Measurements from ENCODE around the gene BICRA. TPM values are rescaled to one million over a fixed set of nuclear protein-coding genes. Genes with fewer than 3 reads are reported as not detected.

BICRA gene
- total and polyA plus RNA-seq, 2 of the 8 experiments (the other 6 are each of a cell fraction or from before 2014, with no cell fraction given), result 1.5 to 29.2 TPM

GRCh38 chr19:47741544-47742140 lies 132.7 kb downstream of the BICRA start:
- Histone ChIP-seq H3K79me1 (ENCODE audit: low read depth, low read length) (no peaks in the 10 kb centered on the region), H3K4me1 (replicated peaks in 1 of 4; ENCODE audit: control insufficient read depth in 3 of 4, insufficient read depth in 4 of 4, low read length in 3 of 4) (peaks cover 0 to 11% (median 4%) of the 10 kb centered on the region in 4 experiments; a peak in 4 of 7 replicates), H4K20me1 (replicated peaks in 1 of 2; ENCODE audit: control insufficient read depth in 1 of 2, insufficient read depth in 2 of 2, low read length in 2 of 2) (no peaks in the 10 kb centered on the region), H3K18ac (ENCODE audit: extremely low read depth, low read length) (no peak overlapping the region), H2AK5ac (ENCODE audit: low read depth, low read length) (no peak overlapping the region), H3K56ac (replicated peaks; ENCODE audit: insufficient read length, low read depth, low read length) (no peak overlapping the region), H4K8ac (ENCODE audit: extremely low read depth, insufficient read depth, low read length) (no peak overlapping the region), H3K27me3 (replicated peaks in 1 of 4; ENCODE audit: control insufficient read depth in 3 of 4, extremely low read depth in 1 of 4, insufficient read depth in 3 of 4, low read length in 3 of 4) (no peaks in the 10 kb centered on the region), H3K4me2 (ENCODE audit: insufficient read depth in 1 of 2, low read depth in 2 of 2, low read length in 2 of 2) (no peak overlapping the region), H2BK120ac (replicated peaks; ENCODE audit: low read depth, low read length) (no peak overlapping the region), H2BK15ac (ENCODE audit: low read length) (no peak overlapping the region), H3K27ac (ENCODE audit: low read depth, low read length) (no peak overlapping the region), H3K36me3 (ENCODE audit: control insufficient read depth in 2 of 4, insufficient read depth in 4 of 4, low read length in 3 of 4) (peaks cover 0 to 4% (median 0%) of the 10 kb centered on the region in 4 experiments; a peak in 1 of 8 replicates), H2BK20ac (ENCODE audit: low read length) (no peak overlapping the region), H3K23ac (ENCODE audit: insufficient read length) (no peak overlapping the region), H3K23me2 (ENCODE audit: low read depth, low read length) (peaks cover 7% of the 10 kb centered on the region; the same call in 1 of the 2 replicates), H3K14ac (ENCODE audit: insufficient read length) (no peak overlapping the region), H2BK12ac (ENCODE audit: low read depth, low read length) (no peak overlapping the region), H3K79me2 (ENCODE audit: control insufficient read depth in 1 of 2, insufficient read depth in 2 of 2, low read length in 2 of 2) (peaks cover 0 to 9% of the 10 kb centered on the region in 2 experiments; a peak in 3 of 4 replicates), H3K4me3 (ENCODE audit: extremely low read depth in 1 of 4, insufficient read depth in 2 of 4, low read depth in 3 of 4, low read length in 4 of 4) (no peak overlapping the region), H4K5ac (ENCODE audit: insufficient read length, low read depth, low read length) (no peak overlapping the region), H3K4ac (replicated peaks; ENCODE audit: insufficient read length, low read depth, low read length) (peak overlapping the region; percentile 69), H3K9ac (replicated peaks in 1 of 4; ENCODE audit: extremely low read depth in 1 of 4, low read depth in 3 of 4, low read length in 3 of 4) (no peak overlapping the region), H2AFZ (ENCODE audit: low read length) (no peak overlapping the region), H3K9me3 (ENCODE audit: insufficient read depth in 2 of 2, low read depth in 1 of 2, low read length in 1 of 2) (no peaks in the 10 kb centered on the region), H4K91ac (replicated peaks; ENCODE audit: insufficient read length, low read length) (peak overlapping the region; percentile 65), H2BK5ac (ENCODE audit: low read depth, low read length) (no peak overlapping the region)
- 90% methylated on average over 13 of the region's 15 CpGs; no CpG with 5 or more reads in 1 of the 2 experiments for WGBS, 2 experiments (ENCODE audit: extremely low coverage in 1 of 2, insufficient coverage in 1 of 2, insufficient read length in 1 of 2, insufficient replicate concordance in 2 of 2, low coverage in 1 of 2, low lambda C conversion rate in 2 of 2, missing lambda C conversion rate in 1 of 2)
- FAIRE-seq (no peak), DNase-seq (ENCODE audit: low read depth in 1 of 2, low spot score in 2 of 2) (no peak)
- CTCF ChIA-PET (ENCODE audit: partially characterized antibody), result interaction anchor here (0.7 to 4.7 kb wide), 7 partner anchors 28 to 305 kb away, joined by 3 to 51 read pairs (median 17); partner anchors contain the start of gene EHD2
- no peak for TF ChIP-seq CEBPB (IDR thresholded peaks at IDR 0.05; ENCODE audit: low read depth, low read length)
- TF ChIP-seq PHF8 (conservative IDR thresholded peaks at IDR 0.05; ENCODE audit: low read depth, low read length), result no peak
- no peak for TF ChIP-seq CBX5 (IDR thresholded peaks at IDR 0.05; ENCODE audit: low read depth, low read length)
- no peak for TF ChIP-seq YY1 (IDR thresholded peaks at IDR 0.05; ENCODE audit: low read depth, low read length)
- no peak for TF ChIP-seq TBP (IDR thresholded peaks at IDR 0.05; ENCODE audit: low read depth, low read length)
- no peak for TF ChIP-seq GABPA (IDR thresholded peaks at IDR 0.05; ENCODE audit: borderline replicate concordance, insufficient read depth, low read length)
- TF ChIP-seq SUZ12 (IDR thresholded peaks at IDR 0.05; ENCODE audit: low read length), result no peak
- no peak for TF ChIP-seq TCF12 (IDR thresholded peaks at IDR 0.05; ENCODE audit: low read depth, low read length)
- TF ChIP-seq POLR2AphosphoS5 (IDR thresholded peaks at IDR 0.05; ENCODE audit: low read depth, low read length), result no peak
- POLR2A ChIA-PET (ENCODE audit: partially characterized antibody), result interaction anchor here (0.6 to 11.1 kb wide), 4 partner anchors 12 to 24 kb away, joined by 3 to 204 read pairs (median 3); no protein-coding TSS in a partner anchor

Measured in H1 (cell line).